ENCODE data around the gene CPAMD8.

GRCh38 chr19:17035842-17036424 lies 9.3 kb upstream of the CPAMD8 start:
- TF ChIP-seq JUND (IDR thresholded peaks at IDR 0.05; ENCODE audit: low read depth, low read length): no peak
- no peak for TF ChIP-seq POLR2AphosphoS5 (IDR thresholded peaks at IDR 0.05; ENCODE audit: low read length)
- no peak for TF ChIP-seq POLR2A (IDR thresholded peaks at IDR 0.05; ENCODE audit: low read depth, low read length)
- TF ChIP-seq POLR2AphosphoS2 (IDR thresholded peaks at IDR 0.05; ENCODE audit: low read depth, low read length): no peak
- TF ChIP-seq NRF1 (conservative IDR thresholded peaks at IDR 0.05; ENCODE audit: low read depth, low read length): no peak
- TF ChIP-seq BHLHE40 (IDR thresholded peaks at IDR 0.05; ENCODE audit: borderline replicate concordance in 1 of 2, low read depth in 2 of 2, low read length in 1 of 2): no peak
- TF ChIP-seq SP1 (IDR thresholded peaks at IDR 0.05; ENCODE audit: low read depth, low read length): no peak
- TF ChIP-seq TAF1 (IDR thresholded peaks at IDR 0.05; ENCODE audit: borderline replicate concordance, low read depth, low read length): no peak
- no peak for TF ChIP-seq TCF12 (IDR thresholded peaks at IDR 0.05; ENCODE audit: low read depth, low read length)
- TF ChIP-seq CTCF (IDR thresholded peaks at IDR 0.05 in 2 of 3, conservative IDR thresholded peaks at IDR 0.05 in 1 of 3; ENCODE audit: control insufficient read depth in 2 of 3, extremely low read depth in 1 of 3, insufficient read depth in 1 of 3, low read depth in 3 of 3, low read length in 3 of 3): no peak
- TF ChIP-seq, protein P1, sequence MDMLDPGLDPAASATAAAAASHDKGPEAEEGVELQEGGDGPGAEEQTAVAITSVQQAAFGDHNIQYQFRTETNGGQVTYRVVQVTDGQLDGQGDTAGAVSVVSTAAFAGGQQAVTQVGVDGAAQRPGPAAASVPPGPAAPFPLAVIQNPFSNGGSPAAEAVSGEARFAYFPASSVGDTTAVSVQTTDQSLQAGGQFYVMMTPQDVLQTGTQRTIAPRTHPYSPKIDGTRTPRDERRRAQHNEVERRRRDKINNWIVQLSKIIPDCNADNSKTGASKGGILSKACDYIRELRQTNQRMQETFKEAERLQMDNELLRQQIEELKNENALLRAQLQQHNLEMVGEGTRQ (IDR thresholded peaks at IDR 0.05; ENCODE audit: borderline replicate concordance, low read depth, low read length): no peak
- no peak for TF ChIP-seq ESRRA (IDR thresholded peaks at IDR 0.05; ENCODE audit: low read length)
- TF ChIP-seq EZH2 (IDR thresholded peaks at IDR 0.05; ENCODE audit: borderline replicate concordance, control insufficient read depth, low read depth, low read length): no peak

All from GM12878 (cell line).